ENCODE measurements around the gene EDEM1. TPM values are rescaled to one million over a fixed set of nuclear protein-coding genes. Genes with fewer than 3 reads are reported as not detected.
A peak's percentile ranks its signal among the peaks of the same experiment; 100 is the strongest.

EDEM1 gene
- total and polyA plus RNA-seq, 10 of the 15 experiments (the other 5 are each of a cell fraction or from before 2014, with no cell fraction given) = 18.9 to 138 (median 57.5) TPM

DNA sequence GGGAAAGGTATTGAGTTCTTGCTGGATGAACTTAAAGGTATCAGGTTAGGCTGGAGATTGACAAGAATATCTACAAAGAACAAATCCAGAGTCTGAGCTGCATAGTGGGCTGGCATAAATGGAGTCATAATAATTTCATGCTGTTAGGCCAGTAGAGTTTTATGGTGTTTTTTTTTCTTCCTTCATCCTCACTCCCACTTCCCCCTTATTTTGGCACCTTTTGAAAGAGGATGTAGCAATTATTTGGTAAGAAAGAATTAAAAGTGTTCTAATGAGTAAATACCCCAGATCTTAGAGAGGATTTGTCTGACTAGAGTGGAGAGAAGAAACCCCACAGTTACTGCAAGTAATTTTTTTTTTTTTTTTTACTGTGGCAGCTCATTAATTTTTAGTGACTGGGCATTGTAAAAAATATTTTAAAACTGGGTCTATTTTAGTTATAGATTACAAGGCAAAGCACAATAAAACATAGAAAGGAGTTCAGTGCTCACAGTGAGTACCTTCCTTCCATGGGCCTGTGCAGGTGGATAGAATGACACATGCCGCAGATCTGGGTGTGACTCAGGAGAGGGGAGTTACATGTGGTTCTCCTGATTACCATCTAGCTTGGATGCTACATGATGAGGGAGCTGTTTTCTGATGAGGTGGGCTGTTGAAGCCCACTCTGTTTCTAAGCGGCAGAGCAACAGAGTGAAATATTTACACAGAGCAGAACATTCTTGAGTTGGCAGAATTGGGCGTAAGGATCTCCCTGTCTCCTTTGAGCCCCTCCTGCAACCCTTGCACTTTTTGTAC is 5.3 kb downstream of the EDEM1 start (continued):
- TF ChIP-seq ESRRA (IDR thresholded peaks at IDR 0.05; ENCODE audit: low read length) = no peak
- TF ChIP-seq, protein P1, sequence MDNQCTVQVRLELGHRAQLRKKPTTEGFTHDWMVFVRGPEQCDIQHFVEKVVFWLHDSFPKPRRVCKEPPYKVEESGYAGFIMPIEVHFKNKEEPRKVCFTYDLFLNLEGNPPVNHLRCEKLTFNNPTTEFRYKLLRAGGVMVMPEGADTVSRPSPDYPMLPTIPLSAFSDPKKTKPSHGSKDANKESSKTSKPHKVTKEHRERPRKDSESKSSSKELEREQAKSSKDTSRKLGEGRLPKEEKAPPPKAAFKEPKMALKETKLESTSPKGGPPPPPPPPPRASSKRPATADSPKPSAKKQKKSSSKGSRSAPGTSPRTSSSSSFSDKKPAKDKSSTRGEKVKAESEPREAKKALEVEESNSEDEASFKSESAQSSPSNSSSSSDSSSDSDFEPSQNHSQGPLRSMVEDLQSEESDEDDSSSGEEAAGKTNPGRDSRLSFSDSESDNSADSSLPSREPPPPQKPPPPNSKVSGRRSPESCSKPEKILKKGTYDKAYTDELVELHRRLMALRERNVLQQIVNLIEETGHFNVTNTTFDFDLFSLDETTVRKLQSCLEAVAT (IDR thresholded peaks at IDR 0.05) = no peak

DNA sequence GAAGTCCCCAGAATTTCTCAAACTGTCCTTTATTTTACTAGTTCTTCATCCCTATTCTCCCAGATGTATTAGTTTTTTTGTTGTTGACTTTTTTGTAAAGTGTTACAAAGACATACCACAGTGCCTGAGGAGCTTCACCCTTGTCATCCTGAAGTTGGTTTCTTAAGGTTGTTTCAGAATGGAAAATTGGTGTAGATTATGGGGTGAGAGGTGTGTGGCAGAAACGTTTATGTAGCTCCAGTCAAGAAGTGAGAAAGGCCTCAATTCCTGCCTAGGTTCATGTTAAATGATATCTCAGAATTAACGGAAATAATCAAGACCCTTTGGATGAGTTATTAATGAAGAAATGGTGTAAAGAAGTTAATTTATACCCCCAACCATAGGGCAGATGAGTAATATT is 6.8 kb downstream of the EDEM1 start:
- intact Hi-C loops (cut with micrococcal nuclease; ENCODE audit: unreplicated experiment) = loop anchor here (10.0 kb wide), 1 partner anchor 180 kb away; no protein-coding TSS in a partner anchor
- H3K79me2 ChIP-seq (ENCODE audit: control insufficient read depth, insufficient read depth, low read length) = peaks cover 97% of the 10 kb centered on the region
- peak overlapping the region; percentile 16; the same call in 1 of the 2 replicates for H3K9ac ChIP-seq (ENCODE audit: control insufficient read depth, insufficient read depth, low read length)
- DNase-seq (ENCODE audit: low read depth, low spot score) = no peak
- SMC1A ChIA-PET (ENCODE audit: uncharacterized antibody, unreplicated experiment) = interaction anchor here (1.2 to 20.1 kb wide), 9 partner anchors 8 to 213 kb away, joined by 3 to 284 read pairs (median 6); partner anchors contain the start of gene EDEM1
- POLR2A ChIA-PET = interaction anchor here (1.4 to 8.0 kb wide), 6 partner anchors 9 to 70 kb away, joined by 4 to 67 read pairs (median 8); no protein-coding TSS in a partner anchor
- no peak overlapping the region for H2AFZ ChIP-seq (ENCODE audit: control insufficient read depth, low read depth, low read length)
- no TSS peak for BruUV-seq (replicated peaks)
- H3K27ac ChIP-seq (ENCODE audit: control insufficient read depth, insufficient read depth) = peak overlapping the region; percentile 94
- H3K4me3 ChIP-seq = peak overlapping the region; percentile 39; the same call in 1 of the 2 replicates
- in situ Hi-C loops (cut with MboI) = loop anchor here (10.0 kb wide), 2 partner anchors 360 to 690 kb away; no protein-coding TSS in a partner anchor
- ATAC-seq = no peak
- H3K27me3 ChIP-seq (replicated peaks in 1 of 2; ENCODE audit: control insufficient read depth in 2 of 2, insufficient read depth in 2 of 2, low read length in 1 of 2) = no peaks in the 10 kb centered on the region
- TF ChIP-seq DPF2 (IDR thresholded peaks at IDR 0.05) (0 out of 2 replicates have a peak, but pooled peaks have one; percentile 34), HDAC6 (IDR thresholded peaks at IDR 0.05; ENCODE audit: unreplicated experiment) (no peak)
- H3K9me3 ChIP-seq (replicated peaks; ENCODE audit: control insufficient read depth, insufficient read depth, low read length) = no peaks in the 10 kb centered on the region
- no peak for FAIRE-seq
- RAD21 ChIA-PET (ENCODE audit: unreplicated experiment) = interaction anchor here (0.7 to 9.1 kb wide), 5 partner anchors 9 to 104 kb away, joined by 3 to 93 read pairs (median 15); partner anchors contain the start of gene EDEM1
- peaks cover 55% of the 10 kb centered on the region for H3K4me1 ChIP-seq (ENCODE audit: control insufficient read depth, insufficient read depth, low read length)
- WGBS (ENCODE audit: insufficient coverage, insufficient replicate concordance, low lambda C conversion rate, missing lambda C conversion rate) = 4% methylated on average over 2 of the region's 2 CpGs
- H3K4me2 ChIP-seq (ENCODE audit: control insufficient read depth, insufficient read depth) = peak overlapping the region; percentile 70
- CTCF ChIA-PET = interaction anchor here (1.0 to 18.8 kb wide), 8 partner anchors 11 to 72 kb away, joined by 3 to 163 read pairs (median 9); partner anchors contain the start of genes ARL8B and EDEM1
- no peaks in the 10 kb centered on the region for H4K20me1 ChIP-seq (ENCODE audit: control insufficient read depth, insufficient read depth)
- H3K36me3 ChIP-seq (ENCODE audit: control insufficient read depth in 2 of 2, insufficient read depth in 2 of 2, low read length in 1 of 2) = peaks cover 0 to 28% of the 10 kb centered on the region in 2 experiments; a peak in 2 of 4 replicates

Measured in GM12878 (cell line).